DMS53 treated with DMSO at 0.1 percent for 48 hours (cell line): ENCODE data around the gene UPK1A.
A peak's percentile ranks its signal among the peaks of the same experiment; 100 is the strongest.
"Not testable (repeated sequence)": the region's sequence is repeated elsewhere in the genome, so short reads cannot be mapped to it uniquely, and the experiment has no call there.

Experiments
- DNase-seq: peaks from one replicate; lab custom pipeline; 2025; ENCODE audit not compliant: unreplicated experiment; lab: John Stamatoyannopoulos, UW

UPK1A gene

DNA sequence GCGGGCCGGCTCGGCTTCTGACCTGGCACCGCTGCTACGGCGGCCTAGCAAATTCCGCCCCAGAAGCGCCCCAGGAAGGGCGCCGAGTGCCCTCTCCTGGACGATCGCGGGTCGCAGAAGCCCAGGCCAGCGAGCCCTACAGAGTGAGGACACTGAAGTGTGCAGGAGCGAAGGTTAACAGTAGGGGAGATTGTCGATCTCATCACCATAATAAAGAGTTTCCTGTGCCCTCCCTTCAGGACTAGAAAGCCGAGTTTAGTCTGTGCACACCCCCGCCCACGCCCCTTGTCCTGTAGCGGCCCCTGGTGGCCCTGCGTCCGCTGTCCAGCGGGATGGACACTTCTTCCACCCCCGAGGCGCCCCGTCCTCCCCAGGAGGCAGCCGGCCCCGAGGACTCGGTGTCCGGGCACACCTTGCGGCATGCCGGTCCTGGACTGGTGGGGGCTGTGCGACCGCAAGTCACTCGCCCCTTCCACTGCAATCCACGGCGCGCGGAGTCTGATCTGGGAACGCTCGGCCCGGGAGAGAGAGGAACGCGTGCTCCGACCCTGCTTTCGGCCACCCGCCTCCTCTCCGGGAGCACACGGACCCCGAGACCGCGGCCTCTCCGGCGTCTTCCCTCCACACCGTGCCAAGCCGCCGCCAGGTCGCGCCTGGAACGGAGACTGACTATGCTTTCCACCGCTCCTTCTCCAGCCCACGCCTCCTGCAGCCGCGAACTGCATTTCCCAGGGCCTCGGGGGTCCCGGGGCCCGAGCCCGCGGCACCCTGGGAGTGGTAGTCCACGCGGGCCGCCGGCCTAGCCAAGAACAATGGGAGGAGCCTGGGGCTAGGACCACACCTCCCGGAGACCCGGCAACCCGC, 50.7 kb downstream of the UPK1A start:
- DNase-seq, result peak; percentile 95

DNA sequence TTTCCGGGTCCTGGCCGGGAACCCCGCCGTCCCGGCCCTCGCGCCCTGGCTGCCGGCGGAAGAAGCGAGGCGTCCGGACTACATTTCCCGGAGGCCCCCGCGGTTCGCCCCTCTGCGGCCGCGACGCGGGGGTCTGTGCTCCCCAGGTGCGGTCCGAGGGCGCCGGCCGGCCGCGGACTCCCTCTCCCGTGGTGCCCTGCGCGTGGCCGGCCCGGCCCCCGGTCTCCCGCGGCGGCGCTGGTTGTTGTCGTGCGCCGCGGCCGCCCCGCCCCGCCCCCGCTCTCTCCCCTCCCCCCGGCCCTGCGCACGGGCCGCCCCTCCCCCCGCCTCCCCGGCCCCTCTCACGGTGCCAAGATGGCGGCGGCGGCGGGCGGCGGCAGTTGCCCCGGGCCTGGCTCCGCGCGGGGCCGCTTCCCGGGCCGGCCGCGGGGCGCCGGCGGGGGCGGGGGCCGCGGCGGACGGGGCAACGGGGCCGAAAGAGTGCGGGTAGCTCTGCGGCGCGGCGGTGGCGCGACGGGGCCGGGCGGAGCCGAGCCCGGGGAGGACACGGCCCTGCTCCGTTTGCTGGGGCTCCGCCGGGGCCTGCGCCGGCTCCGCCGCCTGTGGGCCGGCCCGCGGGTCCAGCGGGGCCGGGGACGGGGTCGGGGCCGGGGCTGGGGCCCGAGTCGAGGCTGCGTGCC, 51.5 kb downstream of the UPK1A start, which contains the start of gene KMT2B:
Gene KMT2B, plus strand, starts transcription at position 339 of the 680 bp plus-strand sequence. Its CDS starts 16 bp downstream, at position 355.
- DNase-seq, result peak; percentile 97

DNA sequence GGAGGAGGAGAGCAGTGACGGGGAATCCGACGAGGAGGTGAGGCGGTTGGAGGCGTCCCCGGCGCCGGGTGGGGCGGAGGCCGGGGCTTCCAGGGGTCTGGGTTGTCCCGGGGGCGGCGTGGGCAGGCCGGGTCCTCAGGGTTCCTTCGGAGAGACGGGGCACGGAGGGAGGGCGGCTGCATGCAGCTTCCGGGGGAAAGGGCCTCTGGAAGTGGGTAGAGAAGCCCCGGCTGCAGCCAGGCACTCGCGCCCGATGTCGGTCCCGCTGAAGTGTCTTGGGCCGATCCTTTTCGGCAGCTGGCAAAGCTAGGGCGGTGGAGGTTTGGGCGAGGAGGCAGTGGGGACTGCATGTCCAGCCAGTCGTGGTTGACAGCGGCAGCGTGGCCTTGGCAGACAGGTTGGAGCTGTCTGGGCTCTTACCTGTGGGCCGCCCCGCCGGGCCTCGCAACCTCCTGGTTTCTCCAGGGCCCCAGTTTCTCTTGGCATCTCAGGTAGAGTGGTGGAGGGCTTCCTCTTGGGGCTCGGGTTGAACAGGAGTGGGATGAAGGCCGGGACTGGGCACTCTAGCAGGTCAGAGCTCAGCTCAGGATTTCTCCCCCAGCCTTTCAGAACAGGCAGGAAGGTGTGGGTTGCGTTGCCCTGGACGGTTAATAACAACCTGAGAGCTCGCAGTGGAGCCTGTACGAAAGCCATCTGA, 52.2 kb downstream of the UPK1A start:
- no peak for DNase-seq

DNA sequence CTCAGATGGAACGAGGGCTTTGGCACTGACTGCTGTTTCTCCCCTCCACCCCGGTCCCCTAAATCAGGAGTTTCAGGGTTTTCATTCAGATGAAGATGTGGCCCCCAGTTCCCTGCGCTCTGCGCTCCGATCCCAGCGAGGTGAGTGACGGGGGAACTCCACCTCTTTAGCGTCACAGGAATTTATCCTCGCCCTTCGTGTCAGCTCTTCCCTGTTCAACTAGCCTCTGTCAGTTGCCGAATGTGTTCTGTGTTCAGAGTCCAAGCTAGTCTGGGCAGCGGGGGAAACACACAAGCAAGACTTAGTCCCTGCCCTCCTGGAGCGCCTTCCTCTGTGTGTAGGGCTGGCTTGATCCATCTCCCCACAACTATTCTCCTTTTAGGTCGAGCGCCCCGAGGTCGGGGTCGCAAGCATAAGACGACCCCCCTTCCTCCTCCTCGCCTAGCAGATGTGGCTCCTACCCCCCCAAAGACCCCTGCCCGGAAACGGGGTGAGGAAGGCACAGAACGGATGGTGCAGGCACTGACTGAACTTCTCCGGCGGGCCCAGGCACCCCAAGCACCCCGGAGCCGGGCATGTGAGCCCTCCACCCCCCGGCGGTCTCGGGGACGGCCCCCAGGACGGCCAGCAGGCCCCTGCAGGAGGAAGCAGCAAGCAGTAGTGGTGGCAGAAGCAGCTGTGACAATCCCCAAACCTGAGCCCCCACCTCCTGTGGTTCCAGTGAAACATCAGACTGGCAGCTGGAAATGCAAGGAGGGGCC, 53.3 kb downstream of the UPK1A start:
- no peak for DNase-seq

DNA sequence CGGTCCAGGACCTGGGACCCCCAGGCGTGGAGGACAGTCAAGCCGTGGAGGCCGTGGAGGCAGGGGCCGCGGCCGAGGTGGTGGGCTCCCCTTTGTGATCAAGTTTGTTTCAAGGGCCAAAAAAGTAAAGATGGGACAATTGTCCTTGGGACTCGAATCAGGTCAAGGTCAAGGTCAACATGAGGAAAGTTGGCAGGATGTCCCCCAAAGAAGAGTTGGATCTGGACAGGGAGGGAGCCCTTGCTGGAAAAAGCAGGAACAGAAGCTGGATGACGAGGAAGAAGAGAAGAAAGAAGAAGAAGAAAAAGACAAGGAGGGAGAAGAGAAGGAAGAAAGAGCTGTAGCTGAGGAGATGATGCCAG, 53.8 kb downstream of the UPK1A start:
- DNase-seq, result no peak

DNA sequence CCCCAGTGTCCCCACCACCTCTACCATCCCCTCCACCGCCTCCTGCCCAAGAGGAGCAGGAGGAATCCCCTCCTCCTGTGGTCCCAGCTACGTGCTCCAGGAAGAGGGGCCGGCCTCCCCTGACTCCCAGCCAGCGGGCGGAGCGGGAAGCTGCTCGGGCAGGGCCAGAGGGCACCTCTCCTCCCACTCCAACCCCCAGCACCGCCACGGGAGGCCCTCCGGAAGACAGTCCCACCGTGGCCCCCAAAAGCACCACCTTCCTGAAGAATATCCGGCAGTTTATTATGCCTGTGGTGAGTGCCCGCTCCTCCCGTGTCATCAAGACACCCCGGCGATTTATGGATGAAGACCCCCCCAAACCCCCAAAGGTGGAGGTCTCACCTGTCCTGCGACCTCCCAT, 54.3 kb downstream of the UPK1A start:
- no peak for DNase-seq

DNA sequence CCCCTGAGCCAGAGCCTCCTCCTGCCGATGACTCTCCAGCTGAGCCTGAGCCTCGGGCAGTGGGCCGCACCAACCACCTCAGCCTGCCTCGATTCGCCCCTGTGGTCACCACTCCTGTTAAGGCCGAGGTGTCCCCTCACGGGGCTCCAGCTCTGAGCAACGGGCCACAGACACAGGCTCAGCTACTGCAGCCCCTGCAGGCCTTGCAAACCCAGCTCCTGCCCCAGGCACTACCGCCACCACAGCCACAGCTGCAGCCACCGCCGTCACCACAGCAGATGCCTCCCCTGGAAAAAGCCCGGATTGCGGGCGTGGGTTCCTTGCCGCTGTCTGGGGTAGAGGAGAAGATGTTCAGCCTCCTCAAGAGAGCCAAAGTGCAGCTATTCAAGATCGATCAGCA, 55.1 kb downstream of the UPK1A start:
- DNase-seq, result no peak

DNA sequence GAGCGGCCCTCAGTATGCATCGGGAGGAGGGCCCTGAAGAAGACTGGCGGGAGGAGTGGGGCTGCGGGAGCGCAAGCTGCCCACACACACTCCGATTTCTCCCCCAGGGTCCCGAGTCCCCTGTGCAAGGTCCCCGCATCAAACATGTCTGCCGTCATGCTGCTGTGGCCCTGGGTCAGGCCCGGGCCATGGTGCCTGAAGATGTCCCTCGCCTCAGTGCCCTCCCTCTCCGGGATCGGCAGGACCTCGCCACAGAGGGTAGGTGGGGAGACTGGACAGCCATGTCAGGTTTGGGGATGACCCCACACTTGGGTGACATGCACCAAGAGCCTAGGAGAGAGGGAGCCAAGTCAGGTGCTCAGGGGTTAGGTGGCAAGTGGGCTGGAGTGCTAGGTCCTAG, 56.1 kb downstream of the UPK1A start:
- DNase-seq, result no peak

DNA sequence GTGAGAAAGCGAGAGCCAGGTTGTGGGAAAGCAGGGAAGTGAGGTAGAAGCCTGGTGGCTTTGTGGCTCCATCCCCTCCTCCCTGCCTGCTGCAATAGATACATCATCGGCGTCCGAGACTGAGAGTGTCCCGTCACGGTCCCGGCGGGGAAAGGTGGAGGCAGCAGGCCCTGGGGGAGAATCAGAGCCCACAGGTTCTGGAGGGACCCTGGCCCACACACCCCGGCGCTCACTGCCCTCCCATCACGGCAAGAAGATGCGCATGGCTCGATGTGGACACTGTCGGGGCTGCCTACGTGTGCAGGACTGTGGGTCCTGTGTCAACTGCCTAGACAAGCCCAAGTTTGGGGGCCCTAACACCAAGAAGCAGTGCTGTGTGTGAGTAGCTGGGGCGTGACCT, 56.6 kb downstream of the UPK1A start:
- no peak for DNase-seq

DNA sequence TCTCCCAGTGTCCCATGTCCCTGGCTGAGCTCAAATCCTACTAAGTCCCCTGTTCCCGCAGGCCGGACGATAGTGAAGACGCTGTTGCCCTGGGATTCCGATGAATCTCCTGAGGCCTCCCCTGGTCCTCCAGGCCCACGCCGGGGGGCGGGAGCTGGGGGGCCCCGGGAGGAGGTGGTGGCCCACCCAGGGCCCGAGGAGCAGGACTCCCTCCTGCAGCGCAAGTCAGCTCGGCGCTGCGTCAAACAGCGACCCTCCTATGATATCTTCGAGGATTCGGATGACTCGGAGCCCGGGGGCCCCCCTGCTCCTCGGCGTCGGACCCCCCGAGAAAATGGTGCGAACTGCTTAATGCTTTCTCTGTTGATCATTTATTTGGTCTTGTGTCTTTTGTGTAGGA, 57.4 kb downstream of the UPK1A start:
- no peak for DNase-seq

DNA sequence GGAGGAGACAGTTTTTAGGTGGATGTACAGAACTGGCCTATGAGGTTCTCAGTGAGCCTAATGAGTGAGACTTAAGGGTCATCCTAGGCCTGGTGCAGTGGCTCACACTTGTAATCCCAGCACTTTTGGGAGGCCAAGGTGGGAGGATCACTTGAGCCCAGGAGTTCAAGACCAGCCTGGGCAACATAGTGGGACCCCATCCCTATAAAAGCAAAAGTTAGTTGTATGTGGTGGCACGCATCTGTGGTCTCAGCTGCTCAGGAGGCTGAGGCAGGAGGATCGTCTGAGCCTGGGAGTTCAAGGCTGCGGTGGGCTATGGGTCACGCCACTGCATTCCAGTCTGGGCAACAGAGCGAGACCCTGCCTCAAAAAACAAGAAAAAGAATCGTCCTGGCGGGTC, 57.8 kb downstream of the UPK1A start:
- DNase-seq, result not testable (repeated sequence)

DNA sequence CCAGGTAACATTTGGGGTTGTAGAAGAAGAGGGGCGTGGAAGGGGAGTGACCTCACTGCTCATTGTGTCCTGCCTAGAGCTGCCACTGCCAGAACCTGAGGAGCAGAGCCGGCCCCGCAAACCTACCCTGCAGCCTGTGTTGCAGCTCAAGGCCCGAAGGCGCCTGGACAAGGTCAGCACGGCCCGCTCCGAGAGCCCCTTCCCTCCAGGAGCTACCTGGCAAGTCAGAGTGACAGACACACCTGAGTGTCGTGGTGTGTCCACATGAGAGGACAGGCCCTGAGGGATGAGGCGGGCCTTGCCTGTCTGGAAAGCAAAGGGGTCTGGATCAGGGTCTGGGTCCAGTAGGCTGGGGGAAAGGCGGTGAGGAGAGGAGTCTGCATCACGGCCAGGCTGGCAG, 58.2 kb downstream of the UPK1A start:
- no peak for DNase-seq

DNA sequence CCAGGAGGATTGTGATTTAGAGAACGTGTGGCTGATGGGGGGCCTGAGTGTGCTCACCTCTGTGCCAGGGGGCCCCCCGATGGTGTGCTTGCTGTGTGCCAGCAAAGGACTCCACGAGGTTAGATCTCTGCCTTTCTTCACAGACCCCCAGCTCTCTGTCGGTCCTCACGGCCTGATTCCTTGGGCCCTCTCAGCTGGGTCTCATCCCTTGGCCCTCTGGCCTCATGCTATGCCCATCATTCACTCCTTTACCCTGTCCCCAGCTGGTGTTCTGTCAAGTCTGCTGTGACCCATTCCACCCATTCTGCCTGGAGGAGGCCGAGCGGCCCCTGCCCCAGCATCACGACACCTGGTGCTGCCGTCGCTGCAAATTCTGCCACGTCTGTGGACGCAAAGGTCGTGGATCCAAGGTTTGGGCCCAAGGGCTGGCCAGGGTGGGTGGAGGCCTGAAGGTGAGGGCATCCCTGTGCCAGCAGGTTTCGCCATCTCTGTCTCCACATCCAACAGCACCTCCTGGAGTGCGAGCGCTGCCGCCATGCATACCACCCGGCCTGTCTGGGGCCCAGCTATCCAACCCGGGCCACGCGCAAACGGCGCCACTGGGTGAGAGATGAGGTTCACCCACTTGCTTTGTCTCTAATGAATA, 59.0 kb downstream of the UPK1A start:
- DNase-seq, result no peak

DNA sequence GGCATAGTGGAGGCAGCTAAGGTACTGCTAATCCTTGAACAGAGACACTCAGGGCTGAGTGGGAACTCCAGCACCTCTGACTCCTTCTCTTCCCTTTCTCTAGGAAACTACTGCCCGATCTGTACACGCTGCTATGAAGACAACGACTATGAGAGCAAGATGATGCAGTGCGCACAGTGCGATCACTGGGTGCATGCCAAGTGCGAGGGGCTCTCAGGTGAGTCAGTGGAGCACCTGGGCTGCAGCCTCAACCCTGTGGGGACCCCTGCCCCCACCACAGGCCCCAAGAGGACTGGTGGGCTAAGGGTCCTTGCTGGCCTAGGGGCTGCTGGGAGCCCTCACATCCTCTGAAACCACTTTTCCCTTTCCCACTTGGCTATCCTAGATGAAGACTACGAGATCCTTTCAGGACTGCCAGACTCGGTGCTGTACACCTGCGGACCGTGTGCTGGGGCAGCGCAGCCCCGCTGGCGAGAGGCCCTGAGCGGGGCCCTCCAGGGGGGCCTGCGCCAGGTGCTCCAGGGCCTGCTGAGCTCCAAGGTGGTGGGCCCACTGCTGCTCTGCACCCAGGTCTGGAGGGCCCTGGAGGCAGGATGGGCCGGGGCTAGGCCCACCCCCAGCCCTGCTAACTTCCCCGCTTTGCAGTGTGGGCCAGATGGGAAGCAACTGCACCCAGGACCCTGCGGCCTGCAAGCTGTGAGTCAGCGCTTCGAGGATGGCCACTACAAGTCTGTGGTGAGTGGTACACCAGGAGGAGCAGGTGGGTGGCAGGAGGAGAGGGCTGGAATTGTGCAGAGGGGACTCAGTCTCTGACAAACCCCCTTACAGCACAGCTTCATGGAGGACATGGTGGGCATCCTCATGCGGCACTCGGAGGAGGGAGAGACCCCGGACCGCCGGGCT, 61.0 kb downstream of the UPK1A start:
- DNase-seq, result no peak
